IPS DF 19.7 (cell line): ENCODE data around the gene GGA1.

ENCODE experiments used
- DNase-seq: peaks from one replicate; pipeline ENCODE4 v3.0.0-alpha.2; 2013; ENCODE audit warnings: low read depth, low spot score

The GGA1 gene, protein sequence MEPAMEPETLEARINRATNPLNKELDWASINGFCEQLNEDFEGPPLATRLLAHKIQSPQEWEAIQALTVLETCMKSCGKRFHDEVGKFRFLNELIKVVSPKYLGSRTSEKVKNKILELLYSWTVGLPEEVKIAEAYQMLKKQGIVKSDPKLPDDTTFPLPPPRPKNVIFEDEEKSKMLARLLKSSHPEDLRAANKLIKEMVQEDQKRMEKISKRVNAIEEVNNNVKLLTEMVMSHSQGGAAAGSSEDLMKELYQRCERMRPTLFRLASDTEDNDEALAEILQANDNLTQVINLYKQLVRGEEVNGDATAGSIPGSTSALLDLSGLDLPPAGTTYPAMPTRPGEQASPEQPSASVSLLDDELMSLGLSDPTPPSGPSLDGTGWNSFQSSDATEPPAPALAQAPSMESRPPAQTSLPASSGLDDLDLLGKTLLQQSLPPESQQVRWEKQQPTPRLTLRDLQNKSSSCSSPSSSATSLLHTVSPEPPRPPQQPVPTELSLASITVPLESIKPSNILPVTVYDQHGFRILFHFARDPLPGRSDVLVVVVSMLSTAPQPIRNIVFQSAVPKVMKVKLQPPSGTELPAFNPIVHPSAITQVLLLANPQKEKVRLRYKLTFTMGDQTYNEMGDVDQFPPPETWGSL

GRCh38 chr22:37608477-37609239, at the start of gene GGA1:
GGA1 (plus strand) TSS chr22:37608834; CDS start chr22:37608861, 27 bp downstream.
- DNase-seq, result peak; percentile 94

GRCh38 chr22:37559521-37559900, 49.1 kb upstream of the GGA1 start:
- DNase-seq, result no peak

DNA sequence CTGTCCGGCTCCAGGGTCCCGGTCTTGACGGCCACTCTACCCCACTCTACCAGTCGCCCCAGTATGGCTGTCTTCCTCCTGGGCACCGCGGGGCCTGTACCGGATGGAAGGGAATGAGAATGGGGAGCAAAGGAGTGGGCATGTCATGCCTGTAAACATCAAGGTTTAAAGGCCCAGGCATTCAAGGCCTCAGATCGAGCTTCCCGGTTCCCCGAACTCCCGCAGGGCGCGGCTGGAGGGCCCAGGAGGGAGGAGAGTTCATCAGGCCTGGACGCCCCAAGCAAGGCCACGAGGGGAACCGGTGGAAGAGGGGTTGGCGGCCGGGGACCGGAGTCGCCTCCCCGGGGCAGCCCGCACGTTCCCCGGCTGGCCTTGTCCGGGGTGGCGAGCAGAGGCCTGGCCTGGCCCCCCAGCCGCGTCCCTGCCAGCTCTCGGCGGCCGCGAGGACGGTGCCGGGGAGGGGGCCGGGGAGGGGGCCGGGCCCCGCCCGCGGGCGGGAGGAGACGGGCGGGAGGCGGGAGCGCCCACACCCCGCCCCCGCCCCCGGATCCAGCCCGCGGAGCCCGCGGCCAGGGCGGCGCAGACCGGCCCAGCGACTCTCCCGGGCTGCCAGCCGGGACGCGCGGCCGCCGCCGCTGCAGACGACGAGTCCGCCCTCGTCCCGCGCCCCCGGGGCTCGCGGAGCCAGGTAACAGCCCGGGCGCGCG, 48.6 kb upstream of the GGA1 start, which contains the start of gene CDC42EP1:
CDC42EP1 (plus strand) TSS at position 580 of the 707 bp plus-strand sequence. CDS start 5,870 bp downstream, outside the sequence.
- DNase-seq, result no peak

DNA sequence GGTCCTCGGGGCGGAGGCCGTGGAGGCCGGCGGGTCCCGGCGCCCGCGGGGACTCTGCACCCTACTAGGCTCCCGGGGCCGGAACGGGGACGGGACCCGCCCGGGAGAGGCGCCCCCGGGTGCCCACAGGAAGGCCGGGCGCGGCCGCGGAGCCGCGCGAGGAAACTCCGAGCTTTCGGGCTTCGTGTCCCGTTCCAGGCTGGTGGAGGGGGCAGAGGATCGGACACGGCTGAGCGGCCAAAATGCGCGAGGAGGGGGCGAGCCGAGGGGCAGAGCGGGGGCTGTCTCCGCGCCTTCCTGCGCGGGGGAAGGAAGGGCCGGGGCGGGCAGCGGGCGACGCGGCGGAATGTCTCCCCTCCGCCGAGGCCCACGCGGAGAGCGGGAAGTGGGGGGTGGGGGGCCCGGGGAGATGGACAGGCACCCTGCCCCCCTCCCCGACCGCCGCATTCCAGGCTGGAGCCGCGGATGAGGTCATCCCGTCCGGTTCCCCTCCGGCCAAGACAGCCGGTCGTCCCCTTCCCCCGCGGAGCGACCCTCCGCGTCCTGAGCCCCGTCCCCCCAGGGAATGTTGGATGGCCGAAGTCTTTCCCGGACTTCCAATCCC, 47.9 kb upstream of the GGA1 start:
- no peak for DNase-seq

DNA sequence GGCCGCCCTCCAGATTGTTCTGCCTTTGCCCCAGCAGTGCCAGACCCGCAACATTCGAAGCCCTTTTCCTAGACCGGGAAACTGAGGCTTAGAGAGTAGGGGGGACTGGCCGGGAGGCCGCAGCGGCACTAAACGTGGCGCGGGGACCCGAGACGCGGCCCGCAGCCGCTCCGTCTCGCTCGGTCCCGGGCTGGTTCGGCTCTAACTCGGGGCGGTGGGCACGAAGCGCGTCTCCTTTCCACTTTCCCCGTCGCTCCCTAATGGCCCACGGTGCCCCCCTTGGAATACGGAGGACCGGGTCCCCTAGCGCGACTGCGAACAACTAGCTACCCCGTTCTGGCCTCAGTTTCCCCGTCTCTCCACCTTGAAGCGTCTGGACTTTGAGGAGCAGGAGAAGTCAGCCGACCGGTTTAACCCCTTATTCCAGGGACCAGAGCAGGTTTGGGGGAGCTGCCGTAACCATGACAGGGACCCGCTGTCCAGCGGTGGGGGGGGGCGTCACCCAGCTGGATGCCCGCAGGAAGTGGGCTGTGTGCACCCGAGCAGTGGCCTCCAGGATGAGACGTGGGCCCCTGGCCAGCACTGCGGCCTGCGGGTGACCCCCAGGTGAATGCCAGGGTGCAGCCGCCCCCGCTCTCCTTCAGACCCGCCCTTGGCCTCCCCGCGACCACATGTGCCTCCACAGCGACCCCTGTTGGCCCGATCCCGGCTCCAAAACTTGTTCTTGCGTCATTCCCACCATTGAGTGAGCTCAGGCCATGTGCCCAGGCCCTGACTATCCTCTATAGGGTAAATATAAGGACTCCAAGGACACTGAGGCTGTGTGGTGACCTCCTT, 47.2 kb upstream of the GGA1 start:
- no peak for DNase-seq

GRCh38 chr22:37562049-37562875, 46.4 kb upstream of the GGA1 start:
- DNase-seq, result no peak

GRCh38 chr22:37563153-37564081, 45.2 kb upstream of the GGA1 start:
- DNase-seq, result no peak

- DNase-seq, result no peak
Observed at GRCh38 chr22:37564111-37564711, 44.4 kb upstream of the GGA1 start.

DNA sequence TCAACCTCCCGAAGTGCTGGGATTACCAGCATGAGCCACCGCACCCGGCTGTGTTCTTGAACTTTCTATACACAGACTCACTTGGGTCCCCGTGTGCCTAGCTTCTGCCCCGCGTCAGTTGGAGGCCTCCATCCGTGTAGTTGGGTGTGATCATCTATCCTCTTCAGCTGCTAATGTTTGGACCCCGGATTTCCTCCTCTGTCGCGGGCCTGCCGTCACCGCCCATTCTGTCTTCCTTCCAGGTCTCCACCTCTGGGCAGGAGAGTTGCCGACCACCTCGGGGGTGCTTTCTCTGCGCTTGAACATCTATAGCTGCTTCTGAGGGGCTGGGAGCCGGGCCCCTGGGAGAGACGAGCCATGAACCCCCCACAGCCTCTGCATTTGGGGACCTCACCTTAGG, 42.8 kb upstream of the GGA1 start:
- DNase-seq, result no peak

DNA sequence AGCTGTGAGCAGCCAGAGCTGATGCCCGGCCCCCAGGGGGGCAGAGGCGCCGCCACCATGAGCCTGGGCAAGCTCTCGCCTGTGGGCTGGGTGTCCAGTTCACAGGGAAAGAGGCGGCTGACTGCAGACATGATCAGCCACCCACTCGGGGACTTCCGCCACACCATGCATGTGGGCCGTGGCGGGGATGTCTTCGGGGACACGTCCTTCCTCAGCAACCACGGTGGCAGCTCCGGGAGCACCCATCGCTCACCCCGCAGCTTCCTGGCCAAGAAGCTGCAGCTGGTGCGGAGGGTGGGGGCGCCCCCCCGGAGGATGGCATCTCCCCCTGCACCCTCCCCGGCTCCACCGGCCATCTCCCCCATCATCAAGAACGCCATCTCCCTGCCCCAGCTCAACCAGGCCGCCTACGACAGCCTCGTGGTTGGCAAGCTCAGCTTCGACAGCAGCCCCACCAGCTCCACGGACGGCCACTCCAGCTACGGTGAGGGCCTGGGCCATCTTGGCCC, 42.3 kb upstream of the GGA1 start:
- no peak for DNase-seq

DNA sequence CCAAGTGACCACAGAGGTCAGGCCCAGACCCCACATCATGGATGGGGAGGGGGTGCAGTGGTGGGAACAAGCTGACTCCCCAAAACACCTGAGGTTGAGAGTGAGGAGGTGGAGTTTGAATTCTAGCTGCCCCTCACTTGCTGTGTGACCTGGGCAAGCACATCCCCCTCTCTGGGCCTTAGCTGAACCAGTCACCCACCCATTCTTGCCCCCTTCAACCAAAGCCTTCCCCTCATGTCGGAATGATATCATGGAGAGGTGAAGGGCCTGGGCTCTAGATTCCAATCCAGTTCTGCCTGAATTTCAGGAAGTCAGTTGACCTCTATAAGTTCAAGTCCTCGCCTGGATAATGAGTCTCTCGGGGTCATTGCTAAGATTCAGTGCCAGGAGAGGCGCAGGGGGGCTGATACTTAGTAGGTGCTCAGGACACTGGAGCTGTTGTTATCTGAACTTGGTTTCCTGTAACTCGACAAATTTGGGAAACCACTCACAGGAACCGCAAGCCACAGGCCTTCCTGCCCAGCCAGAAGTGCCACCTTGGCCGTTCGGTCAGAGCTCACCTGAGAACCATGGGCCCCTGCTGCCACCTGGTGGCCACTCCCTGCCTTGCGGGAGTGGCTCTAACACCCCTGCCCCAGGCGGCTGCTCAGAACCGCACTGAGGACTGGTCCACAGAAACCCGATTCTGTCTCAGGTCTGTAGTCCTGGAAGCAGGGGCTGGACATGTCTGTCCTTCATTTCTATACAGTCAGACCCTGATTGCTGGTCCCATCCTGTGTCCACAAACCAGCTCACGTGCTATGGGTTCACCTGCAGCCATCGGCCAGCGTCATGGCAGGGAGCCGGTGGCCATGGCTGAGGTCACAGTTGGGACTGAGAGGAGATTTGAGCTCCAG, 41.5 kb upstream of the GGA1 start:
- no peak for DNase-seq

DNA sequence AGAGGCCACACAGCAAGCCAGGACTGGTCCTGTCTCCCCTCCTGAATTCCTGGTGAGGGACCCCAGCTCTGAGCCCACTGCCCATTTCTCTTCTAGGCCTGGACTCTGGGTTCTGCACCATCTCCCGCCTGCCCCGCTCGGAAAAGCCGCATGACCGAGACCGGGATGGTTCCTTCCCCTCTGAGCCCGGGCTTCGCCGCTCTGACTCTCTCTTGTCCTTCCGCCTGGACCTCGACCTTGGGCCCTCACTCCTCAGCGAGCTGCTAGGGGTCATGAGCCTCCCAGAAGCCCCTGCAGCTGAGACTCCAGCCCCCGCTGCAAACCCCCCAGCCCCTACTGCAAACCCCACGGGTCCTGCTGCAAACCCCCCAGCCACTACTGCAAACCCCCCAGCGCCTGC, 40.6 kb upstream of the GGA1 start:
- no peak for DNase-seq

DNA sequence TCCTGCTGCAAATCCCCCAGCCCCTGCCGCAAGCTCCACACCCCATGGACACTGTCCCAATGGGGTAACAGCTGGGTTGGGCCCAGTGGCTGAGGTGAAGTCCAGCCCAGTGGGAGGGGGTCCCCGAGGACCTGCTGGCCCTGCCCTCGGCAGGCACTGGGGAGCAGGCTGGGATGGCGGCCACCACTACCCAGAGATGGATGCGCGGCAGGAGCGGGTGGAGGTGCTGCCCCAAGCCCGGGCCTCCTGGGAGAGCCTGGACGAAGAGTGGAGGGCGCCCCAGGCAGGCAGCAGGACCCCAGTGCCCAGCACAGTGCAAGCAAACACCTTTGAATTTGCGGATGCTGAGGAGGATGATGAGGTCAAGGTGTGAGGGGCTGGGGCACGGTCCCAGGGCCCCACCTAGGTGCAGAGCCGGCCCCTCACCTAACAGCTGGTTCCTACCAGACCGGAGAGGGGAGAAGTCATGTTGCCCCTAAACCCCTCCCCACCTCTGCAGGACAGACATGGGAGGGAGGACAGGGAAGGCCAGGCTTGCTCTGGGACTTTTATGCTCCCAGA, 40.1 kb upstream of the GGA1 start:
- DNase-seq, result no peak

GRCh38 chr22:37569009-37569920, 39.4 kb upstream of the GGA1 start:
- no peak for DNase-seq

DNA sequence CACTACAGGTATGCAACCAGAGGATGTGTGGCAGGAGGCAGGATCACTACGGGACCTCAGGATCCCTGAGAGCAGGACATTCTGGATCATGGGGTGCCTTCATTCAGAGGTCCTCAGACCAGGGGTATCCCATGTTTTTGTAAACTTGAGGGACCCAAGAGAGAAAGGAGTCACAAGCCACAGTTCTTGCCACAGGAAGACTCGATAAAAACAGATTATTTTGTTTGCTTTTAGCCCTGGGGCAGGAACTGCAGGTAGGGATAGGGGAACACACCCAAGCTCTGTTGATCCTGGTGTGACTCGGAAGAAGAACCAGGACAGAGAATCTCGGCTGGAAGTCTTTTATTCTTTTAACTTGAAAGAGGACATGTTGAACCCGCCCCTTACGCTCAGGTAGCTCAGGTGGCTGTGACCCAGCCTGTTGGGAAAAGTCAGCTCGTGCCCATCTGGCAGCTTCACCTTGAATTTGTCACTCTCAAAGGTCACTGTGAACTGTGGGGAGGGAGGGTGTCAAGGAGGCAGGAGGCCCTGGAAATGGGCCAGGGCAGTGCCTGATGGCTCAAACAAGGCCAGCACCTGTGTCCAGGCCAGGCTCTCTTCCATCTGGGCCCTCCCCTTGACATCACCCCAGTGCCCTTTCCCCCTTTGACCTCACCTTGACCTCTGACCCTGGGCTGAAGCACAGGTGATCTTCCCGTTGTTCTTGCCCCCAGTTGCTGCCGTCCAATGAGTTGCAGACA, 38.5 kb upstream of the GGA1 start:
- no peak for DNase-seq
